NK-92 treated with Interleukin-12 subunit alpha and Interleukin-12 subunit beta, amount 100 ng/mL, for 24 hours (cell line): ENCODE data around the gene SLC49A4.

Experiments
- DNase-seq: peaks from one replicate; lab custom pipeline; 2025; lab: John Stamatoyannopoulos, UW

Gene SLC49A4

GRCh38 chr3:122785231-122785630 is 9.6 kb upstream of the SLC49A4 start:
- no peak for DNase-seq

- DNase-seq, result no peak
These were observed 8.8 kb upstream of the SLC49A4 start for GRCh38 chr3:122786066-122786465.

GRCh38 chr3:122787872-122788271 is 7.0 kb upstream of the SLC49A4 start:
- no peak for DNase-seq

GRCh38 chr3:122789585-122790273 is 5.1 kb upstream of the SLC49A4 start:
- DNase-seq, result no peak

- no peak for DNase-seq
These were observed 1.1 kb upstream of the SLC49A4 start, which contains the start of gene HSPBAP1 for GRCh38 chr3:122793568-122794416. Gene HSPBAP1, minus strand, starts transcription at chr3:122793831. Its CDS starts 151 bp downstream, at chr3:122793680.

GRCh38 chr3:122794483-122794778 is 438 bp upstream of the SLC49A4 start:
- no peak for DNase-seq

- no peak for DNase-seq
These were observed 866 bp downstream of the SLC49A4 start for GRCh38 chr3:122795674-122796195.

DNA sequence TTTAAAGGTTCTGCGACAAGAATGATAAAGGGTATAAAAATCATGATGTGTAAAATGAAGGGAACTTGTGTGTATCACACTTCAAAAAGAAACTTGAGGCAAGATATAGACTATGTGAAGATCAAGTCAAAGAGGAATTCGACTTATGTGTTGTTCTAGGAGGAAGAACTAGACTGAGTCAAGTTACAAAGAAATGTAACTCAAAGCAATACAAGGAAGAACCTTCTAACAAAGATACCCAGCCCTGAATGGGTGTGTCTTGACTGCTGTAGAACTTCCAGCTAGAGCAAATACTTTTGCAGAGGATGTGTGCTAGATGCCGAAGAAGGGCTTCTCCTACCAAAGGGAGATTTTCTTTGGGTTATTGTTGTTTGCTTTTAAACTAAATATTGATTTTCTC is 2.4 kb downstream of the SLC49A4 start:
- DNase-seq, result no peak

- no peak for DNase-seq
These were observed 4.5 kb downstream of the SLC49A4 start for GRCh38 chr3:122799322-122799721.

- DNase-seq, result no peak
These were observed 5.2 kb downstream of the SLC49A4 start for GRCh38 chr3:122800031-122800430.

DNA sequence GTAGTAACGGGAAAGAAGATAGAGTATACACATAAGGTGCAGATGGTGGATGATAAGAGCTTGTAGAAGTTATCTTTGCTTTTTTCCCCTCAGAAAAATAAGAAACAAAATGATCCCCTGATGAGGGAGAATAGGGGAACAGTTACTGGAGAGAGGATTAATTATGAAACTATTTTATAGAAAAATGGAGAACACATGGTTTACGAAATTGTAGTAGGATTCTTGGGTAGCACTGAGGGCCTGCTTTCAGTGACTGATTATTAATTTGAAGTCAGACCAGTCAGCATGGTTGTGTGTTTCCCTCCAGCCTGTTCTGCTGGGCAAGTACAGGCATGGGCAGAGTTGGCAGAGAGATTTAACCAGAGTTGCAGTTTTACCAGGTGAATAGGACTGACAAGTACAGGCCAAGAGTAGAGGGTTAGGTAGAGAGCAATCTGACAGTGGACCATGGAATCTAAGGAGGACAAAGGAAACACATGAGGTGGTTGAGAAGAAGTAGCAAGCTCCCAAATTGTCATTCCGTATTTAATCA is 5.9 kb downstream of the SLC49A4 start:
- DNase-seq, result no peak

DNA sequence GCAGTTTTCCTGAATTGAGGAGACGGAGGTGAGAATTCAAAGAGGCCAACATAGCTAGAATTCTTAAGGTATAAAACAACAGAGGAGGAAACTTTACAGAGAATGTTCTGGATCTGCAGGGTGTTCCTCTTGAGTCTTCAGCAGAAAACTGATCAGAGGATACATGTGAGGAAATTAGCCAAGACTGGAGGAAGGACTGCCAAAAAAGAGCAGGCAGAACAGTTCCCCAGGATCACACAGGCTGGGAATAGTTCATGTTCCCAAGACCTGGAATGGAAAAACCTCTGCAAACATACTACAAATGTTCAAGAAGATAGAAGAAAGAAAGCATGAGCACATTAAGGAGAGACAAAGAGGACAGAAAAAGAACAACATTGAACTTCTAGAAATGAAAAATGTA is 7.5 kb downstream of the SLC49A4 start:
- DNase-seq, result no peak

- DNase-seq, result no peak
These were observed 9.1 kb downstream of the SLC49A4 start for GRCh38 chr3:122803977-122804376.

- no peak for DNase-seq
These were observed 15.9 kb downstream of the SLC49A4 start for GRCh38 chr3:122810734-122811133.

- no peak for DNase-seq
These were observed 21.7 kb downstream of the SLC49A4 start for GRCh38 chr3:122816587-122816986.

DNA sequence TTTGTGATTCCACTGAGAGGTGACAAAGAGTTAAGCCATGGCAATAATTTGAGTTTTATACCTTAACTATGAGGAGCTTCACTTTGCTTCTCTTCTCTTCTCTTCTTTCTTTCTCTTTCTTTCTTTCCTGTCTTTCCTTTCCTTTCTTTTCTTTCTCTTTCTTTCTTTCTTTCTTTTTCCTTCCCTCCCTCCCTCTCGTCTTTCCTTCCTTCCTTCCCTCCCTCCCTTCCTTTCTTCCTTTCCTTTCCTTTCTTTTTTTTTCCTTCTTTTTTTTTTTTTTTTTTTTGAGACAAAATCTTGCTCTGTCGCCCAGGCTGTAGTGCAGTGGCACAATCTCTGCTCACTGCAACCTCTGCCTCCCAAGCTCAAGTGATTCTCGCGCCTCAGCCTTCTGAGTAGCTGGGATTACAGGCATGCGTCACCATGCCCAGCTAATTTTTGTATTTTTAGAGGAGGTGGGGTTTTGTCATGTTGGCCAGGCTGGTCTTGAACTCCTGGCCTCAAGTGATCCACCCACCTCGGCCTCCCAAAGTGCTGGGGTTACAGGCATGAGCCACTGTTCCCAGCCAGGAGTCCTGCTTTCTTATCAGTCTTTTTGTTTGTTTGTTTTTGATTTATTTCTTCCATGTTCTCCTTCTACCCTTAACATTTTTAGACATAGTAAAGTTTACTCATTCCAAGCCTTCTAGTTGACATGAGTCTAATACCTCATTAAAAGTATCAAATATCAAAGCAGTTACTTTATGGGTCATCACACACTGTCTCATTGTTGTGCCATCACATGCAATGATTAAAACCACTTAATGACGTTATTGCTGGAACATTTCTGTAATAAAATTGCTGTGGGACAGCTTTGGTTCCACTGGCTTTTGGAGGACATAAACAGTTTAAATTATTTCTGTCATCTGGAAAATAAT is 29.9 kb downstream of the SLC49A4 start:
- no peak for DNase-seq

GRCh38 chr3:122825460-122825859 is 30.6 kb downstream of the SLC49A4 start:
- DNase-seq, result no peak

GRCh38 chr3:122826278-122826677 is 31.4 kb downstream of the SLC49A4 start:
- no peak for DNase-seq

DNA sequence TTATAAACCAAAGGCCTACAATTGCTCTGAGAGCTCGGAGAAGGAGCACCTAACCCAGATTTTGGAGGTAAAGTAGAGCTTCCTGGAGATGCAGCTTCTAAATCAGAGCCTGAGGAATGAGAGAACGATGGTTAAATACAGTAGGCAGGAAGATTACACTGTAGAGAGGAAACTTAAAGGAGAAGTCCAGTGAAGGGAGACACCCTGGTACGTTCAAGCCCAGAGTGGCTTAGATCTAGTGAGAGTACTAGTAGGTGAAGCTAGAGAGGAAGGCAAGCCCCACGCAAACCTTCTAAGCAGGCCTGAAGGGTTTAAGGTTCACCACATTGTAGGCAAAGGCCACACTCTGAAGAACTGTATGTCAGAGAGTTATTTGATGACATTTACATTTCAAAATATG is 33.4 kb downstream of the SLC49A4 start:
- DNase-seq, result no peak

DNA sequence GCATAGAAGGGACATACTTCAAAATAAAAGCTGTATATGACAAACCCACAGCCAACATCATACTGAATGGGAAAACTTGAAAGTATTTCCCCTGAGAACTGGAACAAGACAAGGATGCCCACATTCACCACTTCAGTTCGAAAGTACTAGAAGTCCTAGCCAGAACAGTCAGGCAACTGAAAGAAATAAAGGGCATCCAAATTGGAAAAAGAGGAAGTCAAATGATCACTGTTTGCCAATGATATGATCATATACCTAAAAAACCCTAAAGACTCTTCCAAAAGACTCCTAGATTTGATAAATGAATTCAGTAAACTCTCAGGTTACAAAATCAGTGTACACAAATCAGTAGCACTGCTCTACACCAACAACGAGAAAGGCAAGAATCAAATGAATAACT is 40.7 kb downstream of the SLC49A4 start:
- no peak for DNase-seq

DNA sequence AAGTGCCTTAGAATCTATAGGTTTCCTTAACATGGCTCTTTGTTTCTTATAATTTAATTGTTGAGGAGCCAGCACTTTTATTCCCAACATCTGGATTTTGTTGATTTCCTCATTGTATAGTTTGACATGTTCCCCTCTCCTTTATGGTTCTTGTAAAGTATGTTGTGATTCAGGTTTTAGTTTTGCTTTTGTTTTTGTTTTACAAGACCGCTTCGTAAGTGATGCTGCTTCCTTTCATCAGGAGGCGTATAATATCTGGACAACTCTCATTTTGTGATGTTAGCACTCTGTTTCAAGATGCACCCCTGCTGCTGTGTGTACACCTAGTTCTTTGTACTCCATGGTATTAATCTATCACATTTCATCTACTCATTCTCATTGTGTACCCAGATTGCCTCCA is 48.7 kb downstream of the SLC49A4 start:
- DNase-seq, result no peak

- no peak for DNase-seq
These were observed 62.1 kb downstream of the SLC49A4 start for GRCh38 chr3:122857019-122857418.
